OCI-LY7 (cell line): ENCODE measurements around the gene BASP1. TPM values are rescaled to one million over a fixed set of nuclear protein-coding genes. Genes with fewer than 3 reads are reported as not detected.

ENCODE experiments used
- BruUV-seq: library from RNA; stranded (reverse); fragments of 400-500 nt; replicated peaks from 2 replicates; lab custom pipeline; 2021; lab: Mats Ljungman, UMichigan
- CTCF ChIA-PET: fragments of 300-600 bp; sonication (Branson Sonifier 250); formaldehyde crosslinking; loops from one replicate; lab custom pipeline; 2022; ENCODE audit warnings: antibody characterized with exemption; ENCODE audit not compliant: unreplicated experiment; lab: Charles Lee
- POLR2A ChIA-PET: fragments of 300-600 bp; sonication (Branson Sonifier 250); formaldehyde crosslinking; loops from one replicate; lab custom pipeline; 2022; ENCODE audit warnings: antibody characterized with exemption; lab: Charles Lee
- DNase-seq: peaks from one replicate; pipeline ENCODE4 v3.0.0-alpha.2; 2015; ENCODE audit warnings: low spot score
- H2AFZ ChIP-seq: fragments of 200-600 bp; sonication (generic), shearing (Covaris generic); 2 replicates; pipeline ENCODE4 v1.6.1; 2014; ENCODE audit warnings: mild to moderate bottlenecking, antibody characterized with exemption, low read length, moderate library complexity
- H3K27ac ChIP-seq: fragments of 200-600 bp; sonication (generic); 2 replicates; pipeline ENCODE4 v1.5.1; 2014; ENCODE audit warnings: mixed run types, low read depth, mild to moderate bottlenecking, moderate library complexity, low read length, inconsistent platforms; ENCODE audit not compliant: poor library complexity, severe bottlenecking
- H3K36me3 ChIP-seq: fragments of 200-600 bp; sonication (generic); 2 replicates; pipeline ENCODE4 v1.6.1; 2014; ENCODE audit warnings: mild to moderate bottlenecking, antibody characterized with exemption, low read length, moderate library complexity, mixed read lengths; ENCODE audit not compliant: insufficient read depth
- H3K4me1 ChIP-seq: fragments of 200-600 bp; sonication (generic); 2 replicates; pipeline ENCODE4 v1.5.1; 2014; ENCODE audit warnings: mild to moderate bottlenecking, low read length; ENCODE audit not compliant: insufficient read depth, poor library complexity, severe bottlenecking
- H3K4me2 ChIP-seq: fragments of 200-600 bp; sonication (generic); 2 replicates; pipeline ENCODE4 v1.6.1; 2014; ENCODE audit warnings: mild to moderate bottlenecking, low read length
- H3K4me3 ChIP-seq: fragments of 200-600 bp; sonication (generic); 2 replicates; pipeline ENCODE4 v1.5.1; 2014; ENCODE audit warnings: mild to moderate bottlenecking, low read depth, low read length; ENCODE audit not compliant: poor library complexity, severe bottlenecking
- H3K79me2 ChIP-seq: fragments of 200-600 bp; sonication (generic); 2 replicates; pipeline ENCODE4 v1.6.1; 2016; ENCODE audit warnings: low read depth, mild to moderate bottlenecking, low read length, moderate library complexity, mixed read lengths; ENCODE audit not compliant: insufficient read depth
- H3K9me2 ChIP-seq: fragments of 200-600 bp; sonication (generic); 2 replicates; pipeline ENCODE4 v1.6.1; 2016; ENCODE audit warnings: mild to moderate bottlenecking, low read length, mixed read lengths; ENCODE audit not compliant: insufficient read depth
- H3K9me3 ChIP-seq: fragments of 200-600 bp; sonication (generic); 2 replicates; pipeline ENCODE4 v1.6.1; 2014; ENCODE audit warnings: mild to moderate bottlenecking, mixed run types, low read length, mixed read lengths
- H4K20me1 ChIP-seq: fragments of 200-600 bp; sonication (generic); 2 replicates; pipeline ENCODE4 v1.6.1; 2014; ENCODE audit warnings: mild to moderate bottlenecking, antibody characterized with exemption, low read length, moderate library complexity, mixed read lengths; ENCODE audit not compliant: insufficient read depth
- CTCF ChIP-seq: fragments of 200-600 bp; sonication (generic); conservative IDR thresholded peaks from 2 replicates; pipeline ENCODE4 v1.5.1; 2014; ENCODE audit warnings: mild to moderate bottlenecking, antibody characterized with exemption, low read length, moderate library complexity, mixed read lengths
- EZH2phosphoT487 ChIP-seq: fragments of 200-600 bp; sonication (generic); IDR thresholded peaks from 2 replicates; pipeline ENCODE4 v1.6.1; 2018; ENCODE audit warnings: low read depth, borderline replicate concordance, mild to moderate bottlenecking, mixed run types, antibody characterized with exemption, low read length, moderate library complexity, mixed read lengths
- intact Hi-C: fragments of 100-400 bp; cut with micrococcal nuclease; formaldehyde crosslinking; loops from one replicate; pipeline ENCODE4 v1.10.0; 2022; ENCODE audit not compliant: unreplicated experiment
- total RNA-seq, 2 experiments: library from RNA; depleted of rRNA in 1 of 2; stranded (reverse); fragments of >200 nt in 1 of 2; shearing (Covaris generic) in 1 of 2; gene quantifications; 2 replicates each; pipeline ENCODE4 v1.2.3, GENCODE V29; 2014 to 2022

The BASP1 gene
- total RNA-seq, 2 experiments from 2014 or later, result 23.4 to 64.8 TPM

GRCh38 chr5:17260549-17260948, 43.1 kb downstream of the BASP1 start:
- H3K4me1 ChIP-seq, result peaks cover 45% of the 10 kb centered on the region
- H3K9me3 ChIP-seq, result peaks cover 33% of the 10 kb centered on the region
- no peak overlapping the region for H2AFZ ChIP-seq
- intact Hi-C loops, result no loop called here
- POLR2A ChIA-PET, result interaction anchor here (1.2 kb wide), 1 partner anchor 9 kb away, joined by 3 read pairs; no protein-coding TSS in a partner anchor
- H3K79me2 ChIP-seq, result peaks cover 71% of the 10 kb centered on the region; the same call in 1 of the 2 replicates
- H3K4me2 ChIP-seq, result no peak overlapping the region; the same call in 1 of the 2 replicates
- H3K4me3 ChIP-seq, result no peak overlapping the region
- H3K27ac ChIP-seq, result no peak overlapping the region
- DNase-seq, result no peak
- no TSS peak for BruUV-seq
- peaks cover 81% of the 10 kb centered on the region for H3K36me3 ChIP-seq
- TF ChIP-seq EZH2phosphoT487 (no peak), CTCF (no peak)
- CTCF ChIA-PET, result no interaction called here
- no peaks in the 10 kb centered on the region for H4K20me1 ChIP-seq
- H3K9me2 ChIP-seq, result no peaks in the 10 kb centered on the region

GRCh38 chr5:17261075-17261474, 43.6 kb downstream of the BASP1 start:
- intact Hi-C loops, result no loop called here
- H4K20me1 ChIP-seq, result no peaks in the 10 kb centered on the region

More at GRCh38 chr5:17261075-17261474, 43.6 kb downstream of the BASP1 start:
- peaks cover 73% of the 10 kb centered on the region; the same call in 1 of the 2 replicates for H3K79me2 ChIP-seq
- H3K4me1 ChIP-seq, result peaks cover 45% of the 10 kb centered on the region
- BruUV-seq, result no TSS peak
- peak overlapping the region; percentile 10; the same call in 1 of the 2 replicates for H3K4me2 ChIP-seq
- no peak overlapping the region for H3K27ac ChIP-seq
- peaks cover 75% of the 10 kb centered on the region for H3K36me3 ChIP-seq
- no peak overlapping the region for H2AFZ ChIP-seq
- POLR2A ChIA-PET, result interaction anchor here (1.2 kb wide), 1 partner anchor 8 kb away, joined by 3 read pairs; no protein-coding TSS in a partner anchor
- no peaks in the 10 kb centered on the region for H3K9me2 ChIP-seq
- no peak overlapping the region for H3K4me3 ChIP-seq
- no peak for DNase-seq
- peaks cover 33% of the 10 kb centered on the region for H3K9me3 ChIP-seq
- CTCF ChIA-PET, result no interaction called here
- TF ChIP-seq CTCF, result no peak
- TF ChIP-seq EZH2phosphoT487, result no peak
